ENCODE data around the gene PIM2.

The PIM2 gene

GRCh38 chrX:48934581-48935300 lies 15.9 kb upstream of the PIM2 start:
- no peak for DNase-seq

- no peak for DNase-seq
These were observed 14.9 kb upstream of the PIM2 start for GRCh38 chrX:48933757-48934156.

- DNase-seq, result no peak
These were observed 9.0 kb upstream of the PIM2 start for GRCh38 chrX:48927736-48928382.

GRCh38 chrX:48927123-48927522 lies 8.3 kb upstream of the PIM2 start:
- no peak for DNase-seq

- DNase-seq, result no peak
These were observed 5.4 kb upstream of the PIM2 start for GRCh38 chrX:48924270-48924669.

GRCh38 chrX:48923771-48924170 lies 4.9 kb upstream of the PIM2 start:
- no peak for DNase-seq

- no peak for DNase-seq
These were observed 1.9 kb upstream of the PIM2 start for GRCh38 chrX:48920718-48921104.

- no peak for DNase-seq
These were observed 1.3 kb upstream of the PIM2 start for GRCh38 chrX:48919947-48920717.

- DNase-seq, result no peak
These were observed 577 bp upstream of the PIM2 start for GRCh38 chrX:48919360-48919841.

GRCh38 chrX:48918301-48918642 lies 552 bp downstream of the PIM2 start:
- DNase-seq, result no peak

- peak; percentile 59 for DNase-seq
These were observed 1.5 kb downstream of the PIM2 start for GRCh38 chrX:48917139-48918001.

GRCh38 chrX:48914593-48915493 lies 4.0 kb downstream of the PIM2 start:
- no peak for DNase-seq

GRCh38 chrX:48913605-48914366 lies 5.0 kb downstream of the PIM2 start:
- no peak for DNase-seq

GRCh38 chrX:48911412-48912182 lies 7.2 kb downstream of the PIM2 start, which contains the start of gene SLC35A2:
TSS of gene SLC35A2 (minus strand) at chrX:48911646. CDS start at chrX:48911636, 10 bp downstream.
- DNase-seq, result peak; percentile 48

- DNase-seq, result no peak
These were observed 7.9 kb downstream of the PIM2 start for GRCh38 chrX:48910926-48911411.

- no peak for DNase-seq
These were observed 9.0 kb downstream of the PIM2 start for GRCh38 chrX:48909703-48910294.

- DNase-seq, result no peak
These were observed 10.2 kb downstream of the PIM2 start for GRCh38 chrX:48908600-48908999.

- no peak for DNase-seq
These were observed 13.6 kb downstream of the PIM2 start for GRCh38 chrX:48905090-48905790.

- DNase-seq, result no peak
These were observed 14.2 kb downstream of the PIM2 start for GRCh38 chrX:48904626-48905025.

Measured in NCI-H524 treated with DMSO at 0.1 percent for 48 hours (cell line).